Type B pancreatic cell (in vitro differentiated cells): Measurements from ENCODE around the gene OR51V1. TPM values are rescaled to one million over a fixed set of nuclear protein-coding genes. Genes with fewer than 3 reads are reported as not detected.
"Not testable (repeated sequence)": the region's sequence is repeated elsewhere in the genome, so short reads cannot be mapped to it uniquely, and the experiment has no call there.

Source experiments
- DNase-seq: peaks from one replicate; pipeline ENCODE4 v3.0.0; 2021; ENCODE audit warnings: mixed read lengths; ENCODE audit not compliant: unreplicated experiment; ENCODE audit errors: extremely low spot score
- H3K27ac Mint-ChIP-seq: 2 replicates; pipeline ENCODE4 v1.8.0; 2021; ENCODE audit warnings: mild to moderate bottlenecking, mixed read lengths
- H3K27me3 Mint-ChIP-seq: 2 replicates; pipeline ENCODE4 v1.8.0; 2021; ENCODE audit warnings: mixed read lengths
- H3K36me3 Mint-ChIP-seq: 2 replicates; pipeline ENCODE4 v1.8.0; 2021; ENCODE audit warnings: mixed read lengths
- H3K4me1 Mint-ChIP-seq: one replicate; pipeline ENCODE4 v1.8.0; 2021; ENCODE audit warnings: mixed read lengths; ENCODE audit not compliant: unreplicated experiment
- H3K4me3 Mint-ChIP-seq: 2 replicates; pipeline ENCODE4 v1.8.0; 2021; ENCODE audit warnings: mild to moderate bottlenecking, mixed read lengths
- H3K9me3 Mint-ChIP-seq: 2 replicates; pipeline ENCODE4 v1.8.0; 2021; ENCODE audit warnings: mixed read lengths
- total RNA-seq: library from RNA; stranded (reverse); gene quantifications from 2 replicates; pipeline ENCODE4 v1.2.1, GENCODE V29; 2021; ENCODE audit warnings: low replicate concordance
- TF ChIP-seq, protein P1 (sequence below): fragments of 200-600 bp; sonication (generic); conservative IDR thresholded peaks from 2 replicates; pipeline ENCODE4 v1.5.0; 2021; ENCODE audit warnings: antibody characterized with exemption, mild to moderate bottlenecking

Gene OR51V1
- total RNA-seq, 1 donor from 2014 or later: not detected

DNA sequence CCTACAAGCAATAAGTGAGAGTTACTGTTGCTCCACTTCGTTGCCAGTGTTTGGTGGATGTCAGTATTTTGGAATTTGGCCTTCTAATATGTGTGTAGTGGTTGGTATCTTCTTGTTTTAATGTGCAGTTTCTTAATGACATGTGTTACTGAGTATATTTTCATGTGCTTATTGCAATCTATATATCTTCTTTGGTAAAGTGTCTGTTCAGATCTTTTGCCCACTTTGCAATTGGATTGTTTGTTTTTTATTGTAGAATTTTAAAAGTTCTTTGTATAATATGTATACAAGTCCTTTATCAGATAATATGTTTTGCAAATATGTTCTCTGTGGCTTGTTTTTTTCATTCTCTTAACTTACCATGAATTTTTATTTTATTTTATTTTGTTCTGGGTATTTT lies 7.7 kb downstream of the OR51V1 start:
- no peak overlapping the region for H3K27ac Mint-ChIP-seq
- H3K4me3 Mint-ChIP-seq: no peak overlapping the region
- no peaks in the 10 kb centered on the region for H3K4me1 Mint-ChIP-seq
- TF ChIP-seq, protein P1, sequence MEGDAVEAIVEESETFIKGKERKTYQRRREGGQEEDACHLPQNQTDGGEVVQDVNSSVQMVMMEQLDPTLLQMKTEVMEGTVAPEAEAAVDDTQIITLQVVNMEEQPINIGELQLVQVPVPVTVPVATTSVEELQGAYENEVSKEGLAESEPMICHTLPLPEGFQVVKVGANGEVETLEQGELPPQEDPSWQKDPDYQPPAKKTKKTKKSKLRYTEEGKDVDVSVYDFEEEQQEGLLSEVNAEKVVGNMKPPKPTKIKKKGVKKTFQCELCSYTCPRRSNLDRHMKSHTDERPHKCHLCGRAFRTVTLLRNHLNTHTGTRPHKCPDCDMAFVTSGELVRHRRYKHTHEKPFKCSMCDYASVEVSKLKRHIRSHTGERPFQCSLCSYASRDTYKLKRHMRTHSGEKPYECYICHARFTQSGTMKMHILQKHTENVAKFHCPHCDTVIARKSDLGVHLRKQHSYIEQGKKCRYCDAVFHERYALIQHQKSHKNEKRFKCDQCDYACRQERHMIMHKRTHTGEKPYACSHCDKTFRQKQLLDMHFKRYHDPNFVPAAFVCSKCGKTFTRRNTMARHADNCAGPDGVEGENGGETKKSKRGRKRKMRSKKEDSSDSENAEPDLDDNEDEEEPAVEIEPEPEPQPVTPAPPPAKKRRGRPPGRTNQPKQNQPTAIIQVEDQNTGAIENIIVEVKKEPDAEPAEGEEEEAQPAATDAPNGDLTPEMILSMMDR: no peak
- H3K36me3 Mint-ChIP-seq: no peaks in the 10 kb centered on the region
- H3K27me3 Mint-ChIP-seq: no peaks in the 10 kb centered on the region
- no peak for DNase-seq
- no peaks in the 10 kb centered on the region for H3K9me3 Mint-ChIP-seq

- no peak for DNase-seq
- no peaks in the 10 kb centered on the region for H3K4me1 Mint-ChIP-seq
- no peaks in the 10 kb centered on the region for H3K27me3 Mint-ChIP-seq
- H3K36me3 Mint-ChIP-seq: no peaks in the 10 kb centered on the region
- H3K27ac Mint-ChIP-seq: no peak overlapping the region
- H3K9me3 Mint-ChIP-seq: no peaks in the 10 kb centered on the region
- no peak overlapping the region for H3K4me3 Mint-ChIP-seq
- TF ChIP-seq, protein P1: no peak
Observed at GRCh38 chr11:5188201-5188600, 12.3 kb downstream of the OR51V1 start.

DNA sequence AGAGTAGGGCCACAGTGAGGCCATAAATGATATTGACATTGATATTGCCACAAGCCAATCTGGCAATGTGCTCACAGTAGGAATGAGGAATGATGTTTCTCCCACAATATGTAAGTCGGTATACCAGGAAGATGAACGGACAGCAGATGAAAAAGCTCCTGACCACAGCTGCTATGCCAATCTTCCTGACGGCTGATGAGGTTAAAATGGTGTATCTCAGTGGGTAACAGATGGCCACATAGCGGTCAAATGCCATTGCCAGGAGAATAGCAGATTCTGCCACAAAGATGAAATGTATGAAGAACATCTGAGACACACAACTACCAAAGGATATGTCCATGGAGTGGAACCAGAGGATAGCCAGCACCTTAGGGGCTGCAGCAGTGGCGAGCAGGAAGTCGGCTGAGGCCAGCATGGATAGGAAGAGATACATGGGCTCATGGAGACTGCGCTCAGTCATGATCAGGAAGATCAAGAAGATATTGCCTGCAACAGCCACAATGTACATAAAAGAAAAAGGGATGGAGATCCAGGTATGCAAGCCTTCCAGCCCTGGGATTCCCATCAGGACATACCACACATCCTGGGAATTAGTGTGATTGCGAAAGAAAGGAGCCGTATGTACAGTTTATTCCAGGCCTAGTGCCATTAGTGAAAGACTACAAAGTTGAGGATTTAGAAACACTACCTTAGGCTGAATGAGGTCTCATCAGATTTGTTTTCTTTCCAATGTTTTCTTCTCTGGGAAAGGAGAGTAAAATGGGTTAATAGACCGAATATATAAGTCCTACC lies 22.2 kb downstream of the OR51V1 start:
- TF ChIP-seq, protein P1: no peak
- no peaks in the 10 kb centered on the region for H3K36me3 Mint-ChIP-seq
- H3K27me3 Mint-ChIP-seq: no peaks in the 10 kb centered on the region
- H3K4me3 Mint-ChIP-seq: no peak overlapping the region
- no peaks in the 10 kb centered on the region for H3K4me1 Mint-ChIP-seq
- no peak overlapping the region for H3K27ac Mint-ChIP-seq
- no peaks in the 10 kb centered on the region for H3K9me3 Mint-ChIP-seq
- DNase-seq: no peak

DNA sequence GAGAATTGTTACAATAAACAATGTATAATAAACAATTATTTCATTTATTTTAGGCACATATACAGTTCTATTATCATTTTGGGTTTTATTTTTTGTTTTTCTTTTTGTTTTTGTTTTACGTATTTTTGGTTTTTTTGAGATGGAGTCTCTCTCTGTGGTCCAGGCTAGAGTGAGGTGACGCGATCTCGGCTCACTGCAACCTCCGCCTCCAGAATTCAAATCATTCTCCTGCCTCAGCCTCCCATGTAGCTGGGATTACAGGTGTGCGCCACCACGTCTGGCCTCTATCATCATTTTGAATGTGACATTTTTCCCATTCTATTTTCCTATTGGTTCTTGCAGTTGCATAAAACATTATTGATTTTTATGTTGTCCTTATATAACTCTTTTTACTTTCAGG lies 25.5 kb downstream of the OR51V1 start:
- Mint-ChIP-seq H3K4me1 (no peaks in the 10 kb centered on the region), H3K4me3 (no peak overlapping the region)

GRCh38 chr11:5171856-5172255 lies 28.6 kb downstream of the OR51V1 start:
- Mint-ChIP-seq H3K9me3 (no peaks in the 10 kb centered on the region), H3K27me3 (no peaks in the 10 kb centered on the region), H3K27ac (no peak overlapping the region), H3K36me3 (no peaks in the 10 kb centered on the region), H3K4me1 (no peaks in the 10 kb centered on the region), H3K4me3 (no peak overlapping the region)
- no peak for DNase-seq
- TF ChIP-seq, protein P1: no peak

More for the DNA sequence above, 25.5 kb downstream of the OR51V1 start:
- Mint-ChIP-seq H3K9me3 (no peaks in the 10 kb centered on the region), H3K36me3 (no peaks in the 10 kb centered on the region), H3K27me3 (no peaks in the 10 kb centered on the region), H3K27ac (no peak overlapping the region)
- TF ChIP-seq, protein P1: no peak
- no peak for DNase-seq

DNA sequence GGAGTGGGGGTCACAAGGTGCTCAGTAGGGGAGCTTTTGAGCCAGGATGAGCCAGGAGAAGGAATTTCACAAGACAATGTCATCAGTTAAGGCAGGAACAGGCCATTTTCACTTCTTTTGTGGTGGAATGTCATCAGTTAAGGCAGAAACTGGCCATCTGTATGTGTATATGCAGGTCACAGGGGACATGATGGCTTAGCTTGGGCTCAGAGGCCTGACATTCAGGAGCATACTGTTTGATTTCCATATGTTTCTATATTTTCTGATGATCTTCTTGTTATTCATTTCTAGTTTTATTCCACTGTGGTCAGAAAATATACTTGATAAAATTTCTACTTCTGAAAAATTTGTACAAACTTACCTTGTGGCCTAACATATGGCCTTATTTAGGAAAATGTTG lies 34.6 kb downstream of the OR51V1 start:
- not testable (repeated sequence) for H3K27me3 Mint-ChIP-seq, H3K27ac Mint-ChIP-seq, H3K4me3 Mint-ChIP-seq, DNase-seq, H3K4me1 Mint-ChIP-seq, H3K36me3 Mint-ChIP-seq, H3K9me3 Mint-ChIP-seq

DNA sequence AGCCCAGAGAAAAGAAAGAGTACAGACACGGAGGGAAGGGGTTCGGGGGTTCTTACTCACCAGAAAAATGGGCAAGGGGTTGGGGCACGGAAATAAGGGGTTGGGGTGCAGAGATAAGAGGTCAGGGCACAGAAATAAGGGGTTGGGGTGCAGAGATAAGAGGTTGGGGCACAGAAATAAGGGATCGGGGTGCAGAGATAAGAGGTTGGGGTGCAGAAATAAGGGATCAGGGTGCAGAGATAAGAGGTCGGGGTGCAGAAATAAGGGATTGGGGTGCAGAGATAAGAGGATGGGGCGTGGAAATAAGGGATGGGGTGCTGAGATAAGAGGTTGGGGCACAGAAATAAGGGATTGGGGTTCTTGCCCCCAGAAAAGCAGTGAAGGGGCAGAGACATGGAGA lies 35.7 kb downstream of the OR51V1 start:
- not testable (repeated sequence) for H3K27ac Mint-ChIP-seq, H3K4me3 Mint-ChIP-seq, H3K36me3 Mint-ChIP-seq, H3K27me3 Mint-ChIP-seq, H3K4me1 Mint-ChIP-seq, H3K9me3 Mint-ChIP-seq, DNase-seq

DNA sequence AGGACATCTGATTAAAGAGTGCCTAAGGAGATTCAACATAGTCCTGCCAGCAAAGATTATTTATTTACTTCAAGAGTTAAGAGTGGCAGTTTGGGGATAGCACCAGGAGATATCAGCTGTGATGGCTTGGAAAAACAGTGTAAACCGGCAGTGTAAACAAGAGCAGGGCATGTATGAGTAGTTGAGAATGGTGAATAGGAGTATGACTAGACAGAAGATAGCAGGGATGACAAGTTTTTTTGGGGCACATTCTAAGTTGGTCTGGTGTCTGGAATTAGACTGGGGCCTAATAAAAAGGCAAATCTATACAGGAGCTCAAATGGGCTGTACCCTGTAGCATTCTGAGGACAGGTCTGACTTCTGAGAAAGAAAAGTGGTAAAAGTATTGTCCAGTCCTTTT lies 39.4 kb downstream of the OR51V1 start:
- not testable (repeated sequence) for H3K9me3 Mint-ChIP-seq, H3K4me3 Mint-ChIP-seq, H3K27ac Mint-ChIP-seq, DNase-seq, H3K27me3 Mint-ChIP-seq, H3K4me1 Mint-ChIP-seq, H3K36me3 Mint-ChIP-seq

GRCh38 chr11:5160217-5160616 lies 40.3 kb downstream of the OR51V1 start:
- not testable (repeated sequence) for H3K4me3 Mint-ChIP-seq, H3K27me3 Mint-ChIP-seq, H3K36me3 Mint-ChIP-seq, H3K4me1 Mint-ChIP-seq, H3K9me3 Mint-ChIP-seq, DNase-seq, H3K27ac Mint-ChIP-seq
